GM19468 (cell line): ENCODE data around the gene SLC6A11.

Source experiments
- ATAC-seq: cut with Tn5 transposase; IDR thresholded peaks from one replicate; pipeline ENCODE4 v1.9.1; 2021; ENCODE audit warnings: mild to moderate bottlenecking, moderate library complexity, moderate number of reproducible peaks; ENCODE audit not compliant: unreplicated experiment; ENCODE audit errors: extremely low read depth

SLC6A11 gene

GRCh38 chr3:10876661-10877060 lies 60.6 kb downstream of the SLC6A11 start:
- ATAC-seq, result no peak

- no peak for ATAC-seq
Measured at GRCh38 chr3:10882851-10883250, 66.8 kb downstream of the SLC6A11 start.

- no peak for ATAC-seq
Measured at GRCh38 chr3:10883478-10884234, 67.6 kb downstream of the SLC6A11 start.

GRCh38 chr3:10887015-10887414 lies 71.0 kb downstream of the SLC6A11 start:
- ATAC-seq, result no peak

GRCh38 chr3:10888518-10889090 lies 72.6 kb downstream of the SLC6A11 start:
- ATAC-seq, result no peak

- ATAC-seq, result no peak
Measured at GRCh38 chr3:10889206-10889960, 73.4 kb downstream of the SLC6A11 start.

GRCh38 chr3:10890665-10891064 lies 74.6 kb downstream of the SLC6A11 start:
- no peak for ATAC-seq

GRCh38 chr3:10892622-10893021 lies 76.6 kb downstream of the SLC6A11 start:
- no peak for ATAC-seq

GRCh38 chr3:10901296-10901945 lies 85.4 kb downstream of the SLC6A11 start:
- no peak for ATAC-seq

GRCh38 chr3:10907262-10907661 lies 91.2 kb downstream of the SLC6A11 start:
- no peak for ATAC-seq

- no peak for ATAC-seq
Measured at GRCh38 chr3:10910367-10910766, 94.3 kb downstream of the SLC6A11 start.

- ATAC-seq, result no peak
Measured at GRCh38 chr3:10911350-10912002, 95.4 kb downstream of the SLC6A11 start.

- ATAC-seq, result no peak
Measured at GRCh38 chr3:10912786-10913185, 96.8 kb downstream of the SLC6A11 start.

- no peak for ATAC-seq
Measured at GRCh38 chr3:10915376-10915775, 99.3 kb downstream of the SLC6A11 start.

- no peak for ATAC-seq
Measured at GRCh38 chr3:10917176-10917575, 101.1 kb downstream of the SLC6A11 start.

- no peak for ATAC-seq
Measured at GRCh38 chr3:10918011-10918410, 102.0 kb downstream of the SLC6A11 start.

GRCh38 chr3:10919636-10920035 lies 103.6 kb downstream of the SLC6A11 start:
- no peak for ATAC-seq

GRCh38 chr3:10925436-10926255 lies 109.6 kb downstream of the SLC6A11 start:
- no peak for ATAC-seq

GRCh38 chr3:10926256-10926810 lies 110.3 kb downstream of the SLC6A11 start:
- no peak for ATAC-seq
